ENCODE results near the gene ITM2C. TPM values are rescaled to one million over a fixed set of nuclear protein-coding genes. Genes with fewer than 3 reads are reported as not detected.
A peak's percentile ranks its signal among the peaks of the same experiment; 100 is the strongest.

Gene ITM2C
- total and polyA plus RNA-seq, 4 donors: 18.0 to 99.7 (median 23.1) TPM

GRCh38 chr2:230865766-230866755 lies 1.3 kb downstream of the ITM2C start:
- TF ChIP-seq CTCF (IDR thresholded peaks at IDR 0.05; ENCODE audit: control extremely low read depth, extremely low read depth): no peak
- Histone ChIP-seq H3K4me1 (ENCODE audit: control insufficient read depth in 5 of 5, insufficient read depth in 5 of 5, low read length in 5 of 5) (peaks cover 0 to 55% (median 29%) of the 10 kb centered on the region in 5 donors), H3K27ac (ENCODE audit: low read depth in 1 of 2, low read length in 1 of 2) (no peak overlapping the region), H3K36me3 (ENCODE audit: control insufficient read depth in 4 of 4, insufficient read depth in 4 of 4, low read length in 4 of 4) (no peaks in the 10 kb centered on the region), H3K9me3 (ENCODE audit: control insufficient read depth in 4 of 4, insufficient read depth in 3 of 4, low read length in 3 of 4) (no peaks in the 10 kb centered on the region), H3K4me3 (no peak overlapping the region), H3K27me3 (ENCODE audit: control insufficient read depth in 3 of 3, insufficient read depth in 3 of 3, low read length in 2 of 3) (peaks cover 0 to 2% (median 0%) of the 10 kb centered on the region in 3 donors), H3K9ac (ENCODE audit: insufficient read depth in 1 of 2, low read length in 2 of 2) (peak overlapping the region; percentile 21 to 48)
- 11 to 16% methylated on average over 30 to 35 of the region's 35 CpGs for WGBS, 2 donors
- DNase-seq (peak; percentile 68 to 76 (median 76)), ATAC-seq (ENCODE audit: insufficient read depth, low FRiP score) (no peak)

GRCh38 chr2:230866756-230867523 lies 2.2 kb downstream of the ITM2C start:
- peak; percentile 52 to 63 (median 54) for DNase-seq
- peaks cover 0 to 63% (median 34%) of the 10 kb centered on the region in 5 donors for H3K4me1 ChIP-seq (ENCODE audit: control insufficient read depth in 5 of 5, insufficient read depth in 5 of 5, low read length in 5 of 5)
- peaks cover 0 to 2% (median 0%) of the 10 kb centered on the region in 3 donors for H3K27me3 ChIP-seq (ENCODE audit: control insufficient read depth in 3 of 3, insufficient read depth in 3 of 3, low read length in 2 of 3)
- H3K4me3 ChIP-seq: no peak overlapping the region
- no peaks in the 10 kb centered on the region for H3K9me3 ChIP-seq (ENCODE audit: control insufficient read depth in 4 of 4, insufficient read depth in 3 of 4, low read length in 3 of 4)
- 23 to 42% methylated on average over 13 of the region's 13 CpGs for WGBS, 2 donors
- no peak for ATAC-seq (ENCODE audit: insufficient read depth, low FRiP score)
- TF ChIP-seq CTCF (IDR thresholded peaks at IDR 0.05; ENCODE audit: control extremely low read depth, extremely low read depth): no peak
- H3K9ac ChIP-seq (ENCODE audit: insufficient read depth in 1 of 2, low read length in 2 of 2): no peak overlapping the region
- H3K36me3 ChIP-seq (ENCODE audit: control insufficient read depth in 4 of 4, insufficient read depth in 4 of 4, low read length in 4 of 4): no peaks in the 10 kb centered on the region
- no peak overlapping the region for H3K27ac ChIP-seq (ENCODE audit: low read depth in 1 of 2, low read length in 1 of 2)

- Histone ChIP-seq H3K4me1 (ENCODE audit: control insufficient read depth in 5 of 5, insufficient read depth in 5 of 5, low read length in 5 of 5) (peaks cover 0 to 68% (median 34%) of the 10 kb centered on the region in 5 donors), H3K9me3 (ENCODE audit: control insufficient read depth in 4 of 4, insufficient read depth in 3 of 4, low read length in 3 of 4) (no peaks in the 10 kb centered on the region), H3K4me3 (no peak overlapping the region), H3K27me3 (ENCODE audit: control insufficient read depth in 3 of 3, insufficient read depth in 3 of 3, low read length in 2 of 3) (no peaks in the 10 kb centered on the region), H3K36me3 (ENCODE audit: control insufficient read depth in 4 of 4, insufficient read depth in 4 of 4, low read length in 4 of 4) (no peaks in the 10 kb centered on the region), H3K27ac (ENCODE audit: low read depth in 1 of 2, low read length in 1 of 2) (no peak overlapping the region), H3K9ac (ENCODE audit: insufficient read depth in 1 of 2, low read length in 2 of 2) (peak overlapping the region; percentile 4 to 40)
- DNase-seq (peak; percentile 83 to 94 (median 87)), ATAC-seq (ENCODE audit: insufficient read depth, low FRiP score) (no peak)
- TF ChIP-seq CTCF (IDR thresholded peaks at IDR 0.05; ENCODE audit: control extremely low read depth, extremely low read depth): no peak
- 69 to 75% methylated on average over 13 to 15 of the region's 15 CpGs for WGBS, 2 donors
These were observed 3.6 kb downstream of the ITM2C start for GRCh38 chr2:230868161-230868946.

Measured in lung (tissue), 12 donors.